ENCODE data around the gene FAM240A. TPM values are rescaled to one million over a fixed set of nuclear protein-coding genes. Genes with fewer than 3 reads are reported as not detected.

FAM240A gene
- total RNA-seq, 1 donor: 0.36 TPM

DNA sequence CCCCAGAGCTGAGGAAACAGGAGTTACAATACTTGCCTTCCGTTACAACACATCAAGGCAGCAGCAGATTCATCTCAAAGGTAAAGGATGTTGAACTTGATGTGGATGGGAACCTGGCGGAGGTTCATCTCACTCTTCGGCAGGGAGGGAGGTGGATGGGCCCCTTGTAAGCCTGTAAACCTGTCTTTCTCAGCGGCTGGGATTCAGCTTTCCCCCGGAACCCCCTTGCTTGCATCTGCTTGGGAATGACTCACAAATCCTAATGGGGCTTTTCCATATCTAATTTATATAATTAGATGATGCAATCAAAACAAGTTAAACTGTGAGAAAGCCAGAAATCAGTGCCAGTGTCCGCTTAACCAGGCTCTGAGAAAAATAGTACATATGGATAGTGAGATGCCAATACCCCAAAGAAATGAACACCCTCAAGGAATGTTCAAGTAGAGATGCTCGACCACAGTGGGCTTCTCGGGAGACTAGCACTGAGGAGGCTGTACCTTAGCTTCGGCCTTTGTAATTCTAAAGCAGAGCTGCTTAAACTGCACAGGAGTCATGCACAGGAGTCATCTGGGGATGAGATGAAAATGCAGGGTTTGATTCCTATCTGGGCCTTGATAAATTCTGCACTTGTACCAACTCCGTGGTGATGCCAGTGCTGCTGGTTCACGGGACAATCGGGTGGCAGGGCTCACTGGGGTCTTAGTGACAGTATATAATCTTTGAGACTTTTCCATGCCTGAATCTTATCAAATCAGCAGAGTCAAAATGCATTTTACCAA is 2.2 kb upstream of the FAM240A start:
- no peak overlapping the region for H3K4me2 ChIP-seq (ENCODE audit: insufficient read depth, low read length)

DNA sequence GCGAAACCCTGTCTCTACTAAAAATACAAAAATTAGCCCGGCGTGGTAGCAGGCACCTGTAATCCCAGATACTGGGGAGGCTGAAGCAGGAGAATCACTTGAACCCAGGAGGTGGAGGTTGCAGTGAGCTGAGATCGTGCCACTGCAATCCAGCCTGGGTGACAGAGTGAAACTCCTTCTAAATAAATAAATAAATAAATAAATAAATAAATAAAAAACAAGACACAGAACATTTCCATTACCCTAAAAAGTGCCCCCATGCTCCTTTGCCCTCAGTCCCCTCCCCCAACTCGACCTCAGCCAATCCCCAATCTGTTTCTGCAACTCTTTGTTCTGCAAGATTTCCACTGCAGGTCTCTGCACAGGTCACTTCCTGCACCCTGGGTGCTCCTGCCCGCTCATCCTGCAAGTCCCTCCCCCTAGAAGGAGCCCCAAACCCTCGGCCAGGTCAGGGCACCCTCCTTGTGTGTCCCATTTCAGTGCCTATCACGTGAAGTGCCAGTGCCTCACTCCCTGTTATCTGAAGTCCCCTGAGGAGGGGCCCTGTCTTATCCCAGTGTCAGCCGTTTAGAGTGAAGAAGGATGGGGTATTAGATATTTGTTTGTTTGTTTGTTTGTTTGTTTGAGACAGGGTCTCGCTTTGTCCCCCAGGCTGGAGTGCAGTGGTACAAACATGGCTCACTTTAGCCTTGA is 1.1 kb downstream of the FAM240A start:
- no peak overlapping the region for H3K4me3 ChIP-seq (ENCODE audit: insufficient read depth, low read length)
- no peaks in the 10 kb centered on the region for H3K36me3 ChIP-seq (ENCODE audit: insufficient read depth, low read length)
- no peak for DNase-seq (ENCODE audit: insufficient read length, low spot score, missing footprints)
- H3K4me1 ChIP-seq (ENCODE audit: insufficient read depth, low read length): no peaks in the 10 kb centered on the region
- TF ChIP-seq, protein P1, sequence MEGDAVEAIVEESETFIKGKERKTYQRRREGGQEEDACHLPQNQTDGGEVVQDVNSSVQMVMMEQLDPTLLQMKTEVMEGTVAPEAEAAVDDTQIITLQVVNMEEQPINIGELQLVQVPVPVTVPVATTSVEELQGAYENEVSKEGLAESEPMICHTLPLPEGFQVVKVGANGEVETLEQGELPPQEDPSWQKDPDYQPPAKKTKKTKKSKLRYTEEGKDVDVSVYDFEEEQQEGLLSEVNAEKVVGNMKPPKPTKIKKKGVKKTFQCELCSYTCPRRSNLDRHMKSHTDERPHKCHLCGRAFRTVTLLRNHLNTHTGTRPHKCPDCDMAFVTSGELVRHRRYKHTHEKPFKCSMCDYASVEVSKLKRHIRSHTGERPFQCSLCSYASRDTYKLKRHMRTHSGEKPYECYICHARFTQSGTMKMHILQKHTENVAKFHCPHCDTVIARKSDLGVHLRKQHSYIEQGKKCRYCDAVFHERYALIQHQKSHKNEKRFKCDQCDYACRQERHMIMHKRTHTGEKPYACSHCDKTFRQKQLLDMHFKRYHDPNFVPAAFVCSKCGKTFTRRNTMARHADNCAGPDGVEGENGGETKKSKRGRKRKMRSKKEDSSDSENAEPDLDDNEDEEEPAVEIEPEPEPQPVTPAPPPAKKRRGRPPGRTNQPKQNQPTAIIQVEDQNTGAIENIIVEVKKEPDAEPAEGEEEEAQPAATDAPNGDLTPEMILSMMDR (IDR thresholded peaks at IDR 0.05; ENCODE audit: extremely low read depth, low read depth, low read length): no peak
- peaks cover 55% of the 10 kb centered on the region for H3K27me3 ChIP-seq (ENCODE audit: insufficient read depth, low read length)
- no peak overlapping the region for H3K27ac ChIP-seq (ENCODE audit: low read depth, low read length)
- H2AFZ ChIP-seq (ENCODE audit: low read length): no peak overlapping the region
- no peaks in the 10 kb centered on the region for H4K20me1 ChIP-seq (ENCODE audit: insufficient read depth, low read length)
- H3K4me2 ChIP-seq (ENCODE audit: insufficient read depth, low read length): no peak overlapping the region
- H3K79me2 ChIP-seq (ENCODE audit: insufficient read depth, low read length): no peaks in the 10 kb centered on the region
- no peaks in the 10 kb centered on the region for H3K9me3 ChIP-seq (ENCODE audit: low read depth, low read length)

More for the DNA sequence above, 2.2 kb upstream of the FAM240A start:
- no peak overlapping the region for H2AFZ ChIP-seq (ENCODE audit: low read length)
- TF ChIP-seq, protein P1 (IDR thresholded peaks at IDR 0.05; ENCODE audit: extremely low read depth, low read depth, low read length): no peak
- H3K9me3 ChIP-seq (ENCODE audit: low read depth, low read length): no peaks in the 10 kb centered on the region
- no peak for DNase-seq (ENCODE audit: insufficient read length, low spot score, missing footprints)
- H3K36me3 ChIP-seq (ENCODE audit: insufficient read depth, low read length): no peaks in the 10 kb centered on the region
- no peaks in the 10 kb centered on the region for H3K4me1 ChIP-seq (ENCODE audit: insufficient read depth, low read length)
- H3K27me3 ChIP-seq (ENCODE audit: insufficient read depth, low read length): peaks cover 45% of the 10 kb centered on the region
- no peaks in the 10 kb centered on the region for H4K20me1 ChIP-seq (ENCODE audit: insufficient read depth, low read length)
- H3K79me2 ChIP-seq (ENCODE audit: insufficient read depth, low read length): no peaks in the 10 kb centered on the region
- H3K27ac ChIP-seq (ENCODE audit: low read depth, low read length): no peak overlapping the region
- no peak overlapping the region for H3K4me3 ChIP-seq (ENCODE audit: insufficient read depth, low read length)

DNA sequence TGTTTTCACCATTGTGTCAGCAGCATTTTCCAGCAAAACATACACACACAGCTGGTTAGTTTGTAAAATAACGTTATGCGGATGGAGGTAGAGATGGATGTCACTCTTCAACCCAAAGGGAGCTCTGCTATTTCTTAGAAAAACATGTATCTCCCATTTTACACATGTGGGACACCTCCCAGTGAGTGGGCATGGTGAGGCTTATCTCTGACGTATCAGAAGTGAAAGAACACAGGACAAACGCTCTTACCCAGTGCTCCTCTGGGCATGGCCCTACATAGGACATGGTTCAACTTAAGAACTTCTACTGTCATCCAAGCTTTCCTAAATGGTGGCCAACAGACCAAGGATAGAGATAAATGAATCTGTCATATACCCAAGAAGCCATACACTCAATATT is 2.1 kb downstream of the FAM240A start:
- DNase-seq (ENCODE audit: insufficient read length, low spot score, missing footprints): no peak
- H3K4me2 ChIP-seq (ENCODE audit: insufficient read depth, low read length): no peak overlapping the region
- H3K27me3 ChIP-seq (ENCODE audit: insufficient read depth, low read length): peaks cover 55% of the 10 kb centered on the region
- H3K4me1 ChIP-seq (ENCODE audit: insufficient read depth, low read length): no peaks in the 10 kb centered on the region
- no peaks in the 10 kb centered on the region for H3K36me3 ChIP-seq (ENCODE audit: insufficient read depth, low read length)
- TF ChIP-seq, protein P1 (IDR thresholded peaks at IDR 0.05; ENCODE audit: extremely low read depth, low read depth, low read length): no peak
- H3K9me3 ChIP-seq (ENCODE audit: low read depth, low read length): no peaks in the 10 kb centered on the region
- no peaks in the 10 kb centered on the region for H4K20me1 ChIP-seq (ENCODE audit: insufficient read depth, low read length)
- H2AFZ ChIP-seq (ENCODE audit: low read length): no peak overlapping the region
- no peak overlapping the region for H3K27ac ChIP-seq (ENCODE audit: low read depth, low read length)
- no peak overlapping the region for H3K4me3 ChIP-seq (ENCODE audit: insufficient read depth, low read length)
- no peaks in the 10 kb centered on the region for H3K79me2 ChIP-seq (ENCODE audit: insufficient read depth, low read length)
